Parathyroid adenoma (tissue), 2 donors: Measurements from ENCODE around the gene OSBPL8.

Source experiments
- H2AFZ ChIP-seq: fragments of 300-600 bp; sonication (generic); one replicate; pipeline ENCODE4 v1.7.0; 2017; ENCODE audit warnings: antibody characterized with exemption, mild to moderate bottlenecking
- H3K27ac ChIP-seq: fragments of 300-600 bp; sonication (generic); one replicate; pipeline ENCODE4 v1.7.0; 2017
- H3K27me3 ChIP-seq: fragments of 300-600 bp; sonication (generic); one replicate; pipeline ENCODE4 v1.7.0; 2017; ENCODE audit warnings: low read length; ENCODE audit not compliant: control insufficient read depth, insufficient read depth
- H3K36me3 ChIP-seq: fragments of 300-600 bp; sonication (generic); one replicate; pipeline ENCODE4 v1.7.0; 2017; ENCODE audit warnings: low read length; ENCODE audit not compliant: control insufficient read depth, insufficient read depth
- H3K4me1 ChIP-seq: fragments of 300-600 bp; sonication (generic); one replicate; pipeline ENCODE4 v1.7.0; 2017; ENCODE audit warnings: control low read depth
- H3K4me2 ChIP-seq: fragments of 300-600 bp; sonication (generic); one replicate; pipeline ENCODE4 v1.7.0; 2017; ENCODE audit warnings: low read length
- H3K4me3 ChIP-seq: fragments of 300-600 bp; sonication (generic); one replicate; pipeline ENCODE4 v1.7.0; 2017; ENCODE audit warnings: low read depth, low read length
- H3K79me2 ChIP-seq: fragments of 300-600 bp; sonication (generic); one replicate; pipeline ENCODE4 v1.7.0; 2017; ENCODE audit warnings: control low read depth
- H3K9ac ChIP-seq: fragments of 300-600 bp; sonication (generic); one replicate; pipeline ENCODE4 v1.7.0; 2017; ENCODE audit warnings: mild to moderate bottlenecking
- H3K9me3 ChIP-seq: fragments of 300-600 bp; sonication (generic); one replicate; pipeline ENCODE4 v1.7.0; 2017; ENCODE audit warnings: low read length; ENCODE audit not compliant: control insufficient read depth
- TF ChIP-seq, protein P1 (sequence below): fragments of 300-600 bp; sonication (generic); IDR thresholded peaks from one replicate; pipeline ENCODE4 v1.7.0; 2017; ENCODE audit warnings: antibody characterized with exemption, mild to moderate bottlenecking
- donor health status: primary hyperparathyroidism.

OSBPL8 gene

DNA sequence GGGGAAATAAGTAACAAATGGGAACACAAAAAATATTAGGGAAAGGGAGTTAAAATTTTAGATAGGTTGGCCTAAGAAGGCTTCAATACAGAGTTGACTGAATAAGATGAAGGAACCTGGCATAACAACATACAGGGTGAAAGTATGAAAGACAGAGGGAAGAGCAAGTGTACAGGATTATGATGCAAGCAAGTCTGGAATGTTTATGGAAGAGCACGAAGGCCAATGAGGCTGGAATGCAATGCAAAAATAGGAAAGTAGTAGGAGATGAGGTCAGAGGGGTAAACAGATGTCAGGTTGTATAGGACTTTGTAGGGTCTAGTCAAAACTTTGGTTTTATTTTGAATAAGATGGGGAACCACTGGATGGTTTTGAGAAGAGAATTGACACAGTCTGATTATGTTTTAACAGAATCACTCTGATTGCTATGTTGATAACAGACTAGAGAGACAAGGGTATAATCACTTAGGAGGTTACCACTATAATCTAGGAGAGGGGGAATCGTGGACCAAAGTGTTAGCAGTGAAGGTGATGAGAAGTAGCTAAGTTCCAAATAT is 96.8 kb downstream of the OSBPL8 start:
- H3K36me3 ChIP-seq = no peaks in the 10 kb centered on the region
- no peak overlapping the region for H3K4me3 ChIP-seq
- no peak overlapping the region for H3K9ac ChIP-seq
- no peaks in the 10 kb centered on the region for H3K27me3 ChIP-seq
- H3K4me1 ChIP-seq = no peaks in the 10 kb centered on the region
- no peak overlapping the region for H3K4me2 ChIP-seq
- no peaks in the 10 kb centered on the region for H3K9me3 ChIP-seq
- no peak overlapping the region for H3K27ac ChIP-seq
- H2AFZ ChIP-seq = no peak overlapping the region
- no peaks in the 10 kb centered on the region for H3K79me2 ChIP-seq
- TF ChIP-seq, protein P1, sequence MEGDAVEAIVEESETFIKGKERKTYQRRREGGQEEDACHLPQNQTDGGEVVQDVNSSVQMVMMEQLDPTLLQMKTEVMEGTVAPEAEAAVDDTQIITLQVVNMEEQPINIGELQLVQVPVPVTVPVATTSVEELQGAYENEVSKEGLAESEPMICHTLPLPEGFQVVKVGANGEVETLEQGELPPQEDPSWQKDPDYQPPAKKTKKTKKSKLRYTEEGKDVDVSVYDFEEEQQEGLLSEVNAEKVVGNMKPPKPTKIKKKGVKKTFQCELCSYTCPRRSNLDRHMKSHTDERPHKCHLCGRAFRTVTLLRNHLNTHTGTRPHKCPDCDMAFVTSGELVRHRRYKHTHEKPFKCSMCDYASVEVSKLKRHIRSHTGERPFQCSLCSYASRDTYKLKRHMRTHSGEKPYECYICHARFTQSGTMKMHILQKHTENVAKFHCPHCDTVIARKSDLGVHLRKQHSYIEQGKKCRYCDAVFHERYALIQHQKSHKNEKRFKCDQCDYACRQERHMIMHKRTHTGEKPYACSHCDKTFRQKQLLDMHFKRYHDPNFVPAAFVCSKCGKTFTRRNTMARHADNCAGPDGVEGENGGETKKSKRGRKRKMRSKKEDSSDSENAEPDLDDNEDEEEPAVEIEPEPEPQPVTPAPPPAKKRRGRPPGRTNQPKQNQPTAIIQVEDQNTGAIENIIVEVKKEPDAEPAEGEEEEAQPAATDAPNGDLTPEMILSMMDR = no peak

DNA sequence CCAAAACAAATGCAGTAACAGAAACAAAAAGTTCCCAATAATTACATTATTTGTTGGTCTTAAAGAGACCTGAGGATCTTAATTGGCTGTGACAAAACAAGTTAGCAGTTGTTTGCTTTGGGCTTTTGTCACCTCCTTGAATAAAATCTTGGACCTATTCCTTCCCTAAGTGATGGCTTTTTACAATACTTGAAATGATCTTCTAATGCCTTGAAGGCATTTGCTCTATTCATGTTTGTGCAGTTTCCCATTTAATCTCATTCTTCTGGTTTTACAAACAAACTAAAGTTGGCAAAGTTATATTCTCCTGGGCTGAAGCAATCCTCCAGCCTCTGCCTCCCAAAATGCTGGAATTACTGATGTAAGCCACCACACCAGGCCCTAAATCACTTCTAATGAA is 98.8 kb downstream of the OSBPL8 start:
- no peak overlapping the region for H3K4me2 ChIP-seq
- TF ChIP-seq, protein P1 = no peak

DNA sequence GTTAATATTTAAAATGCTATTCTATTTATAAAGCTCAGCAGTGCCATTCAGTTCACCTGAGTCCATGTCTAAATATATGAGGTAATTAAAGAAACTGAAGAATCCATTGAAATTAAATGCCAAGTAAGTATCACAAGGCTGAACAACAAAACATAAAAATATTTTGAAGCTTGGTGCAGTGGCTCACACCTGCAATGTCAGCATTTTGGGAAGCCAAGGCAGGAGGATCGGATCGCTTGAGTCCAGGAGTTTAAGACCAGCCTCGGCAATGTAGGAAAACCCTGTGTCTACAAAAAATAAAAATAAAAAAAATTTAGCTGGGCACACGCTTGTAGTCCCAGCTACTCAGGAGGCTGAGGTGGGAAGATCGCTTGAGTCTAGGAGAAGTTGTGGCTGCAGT is 101.8 kb downstream of the OSBPL8 start:
- H3K9me3 ChIP-seq = no peaks in the 10 kb centered on the region
- no peak overlapping the region for H3K9ac ChIP-seq
- H2AFZ ChIP-seq = no peak overlapping the region
- TF ChIP-seq, protein P1 = no peak
- no peak overlapping the region for H3K27ac ChIP-seq
- H3K79me2 ChIP-seq = no peaks in the 10 kb centered on the region
- H3K4me3 ChIP-seq = no peak overlapping the region
- no peak overlapping the region for H3K4me2 ChIP-seq
- no peaks in the 10 kb centered on the region for H3K4me1 ChIP-seq
- no peaks in the 10 kb centered on the region for H3K36me3 ChIP-seq
- no peaks in the 10 kb centered on the region for H3K27me3 ChIP-seq

More for the DNA sequence above, 98.8 kb downstream of the OSBPL8 start:
- Histone ChIP-seq H3K79me2 (no peaks in the 10 kb centered on the region), H3K36me3 (no peaks in the 10 kb centered on the region), H3K27me3 (no peaks in the 10 kb centered on the region), H3K4me3 (no peak overlapping the region), H3K9ac (no peak overlapping the region), H3K27ac (no peak overlapping the region), H3K9me3 (no peaks in the 10 kb centered on the region), H2AFZ (no peak overlapping the region), H3K4me1 (no peaks in the 10 kb centered on the region)

DNA sequence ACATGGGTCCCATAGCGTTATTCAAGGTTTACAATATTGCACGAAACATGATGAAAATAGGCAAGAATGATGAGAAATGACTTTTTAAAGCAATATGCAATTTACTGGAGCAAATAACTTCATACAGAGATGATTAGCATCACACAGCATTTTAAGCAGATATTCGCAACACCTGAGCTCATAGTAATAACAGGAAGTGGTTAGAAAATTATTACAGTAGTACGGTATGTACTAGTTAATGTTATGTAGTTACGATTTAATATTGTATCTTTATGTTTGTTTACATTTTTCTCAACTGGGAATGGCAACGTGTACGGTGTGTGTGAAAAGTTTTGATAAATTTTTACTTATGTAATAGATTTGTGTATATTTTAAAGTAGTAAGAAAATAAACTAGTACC is 102.6 kb downstream of the OSBPL8 start:
- Histone ChIP-seq H3K36me3 (no peaks in the 10 kb centered on the region), H2AFZ (no peak overlapping the region), H3K9ac (no peak overlapping the region), H3K79me2 (no peaks in the 10 kb centered on the region), H3K27me3 (no peaks in the 10 kb centered on the region), H3K9me3 (no peaks in the 10 kb centered on the region), H3K27ac (no peak overlapping the region), H3K4me1 (no peaks in the 10 kb centered on the region), H3K4me3 (no peak overlapping the region), H3K4me2 (no peak overlapping the region)
- TF ChIP-seq, protein P1 = no peak

DNA sequence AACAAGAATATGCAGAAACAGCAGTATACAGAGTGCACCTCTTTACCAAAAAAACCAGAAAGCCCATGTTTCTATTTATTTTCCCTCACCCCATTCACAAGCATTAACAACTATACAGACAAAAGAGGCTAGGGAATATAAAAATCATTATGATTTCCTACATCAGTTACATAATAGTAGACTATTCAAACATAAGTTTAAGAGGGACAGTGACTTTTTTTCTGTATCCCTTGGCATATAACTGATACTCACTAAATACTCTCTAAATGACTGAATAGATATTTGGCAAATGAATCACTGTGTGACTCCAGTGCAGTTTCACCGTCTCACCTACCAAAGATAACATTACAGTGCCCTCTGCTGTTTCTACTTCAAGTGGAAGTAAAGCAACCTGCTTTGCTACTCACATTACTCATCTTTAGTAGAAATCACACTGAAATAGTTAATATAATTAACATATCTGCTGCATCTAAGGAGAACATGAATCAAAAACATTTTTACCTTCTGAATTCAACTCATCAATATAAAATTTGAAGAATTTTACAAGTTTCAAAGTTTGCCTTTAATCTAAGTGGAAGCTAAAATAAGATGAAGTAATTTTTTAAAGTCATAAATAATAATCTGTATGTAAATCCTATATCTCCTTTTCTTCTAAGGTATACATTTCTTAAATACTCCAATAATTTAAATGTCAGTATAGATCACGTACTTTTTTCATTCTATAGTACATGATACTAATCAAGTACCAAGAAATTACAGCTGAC is 103.8 kb downstream of the OSBPL8 start:
- no peaks in the 10 kb centered on the region for H3K36me3 ChIP-seq
- H3K4me3 ChIP-seq = no peak overlapping the region
- H3K27me3 ChIP-seq = no peaks in the 10 kb centered on the region
- H2AFZ ChIP-seq = no peak overlapping the region
- H3K79me2 ChIP-seq = no peaks in the 10 kb centered on the region
- H3K9ac ChIP-seq = no peak overlapping the region
- TF ChIP-seq, protein P1 = peak; percentile 48
- H3K27ac ChIP-seq = no peak overlapping the region
- no peaks in the 10 kb centered on the region for H3K4me1 ChIP-seq
- H3K4me2 ChIP-seq = no peak overlapping the region
- H3K9me3 ChIP-seq = no peaks in the 10 kb centered on the region
